Raji (cell line): ENCODE measurements around the gene TP63.

Experiments used
- POLR2A ChIP-seq: IDR thresholded peaks from 2 replicates; pipeline ENCODE4 v1.6.1; 2011; ENCODE audit warnings: low read depth, low read length, control low read depth; ENCODE audit not compliant: insufficient read depth

The TP63 gene

GRCh38 chr3:189724356-189724755, 93.2 kb downstream of the TP63 start:
- no peak for TF ChIP-seq POLR2A

DNA sequence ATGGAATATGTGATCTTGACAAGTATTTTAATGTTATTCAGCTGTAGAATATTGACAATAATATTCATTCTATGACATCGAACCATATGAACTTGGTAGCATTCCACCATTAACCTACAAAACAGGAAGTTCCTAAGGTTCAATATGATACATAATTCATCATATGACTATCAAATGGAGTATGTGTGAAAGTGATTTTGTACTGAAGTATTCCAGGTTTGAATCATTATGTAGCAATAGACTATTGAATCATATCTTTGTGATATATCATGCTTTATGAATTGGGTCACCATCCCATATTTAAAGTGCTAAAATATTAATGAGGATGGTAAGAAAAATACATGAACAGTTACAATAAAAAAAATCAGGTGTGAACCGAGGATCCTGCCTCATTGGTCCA, 95.1 kb downstream of the TP63 start:
- no peak for TF ChIP-seq POLR2A

GRCh38 chr3:189727158-189727557, 96.0 kb downstream of the TP63 start:
- no peak for TF ChIP-seq POLR2A

DNA sequence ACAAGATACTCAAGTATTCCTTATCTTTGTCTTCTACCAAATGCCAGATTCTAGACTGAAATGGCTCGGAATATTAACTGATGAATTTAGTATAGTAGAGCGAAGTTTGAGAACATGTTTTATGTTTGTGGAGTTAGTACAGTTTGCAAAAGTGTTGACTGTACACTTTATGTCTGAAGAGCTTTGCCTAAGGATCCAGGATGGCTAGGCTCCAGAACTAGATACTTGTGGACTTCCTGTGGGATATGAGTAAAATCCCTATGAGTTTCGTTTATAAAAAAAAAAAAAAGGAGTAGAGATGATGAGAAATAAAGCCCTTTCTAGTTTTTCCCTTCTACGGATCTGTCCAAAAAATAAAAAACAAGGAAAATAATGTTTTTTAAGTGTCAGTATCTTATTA, 96.7 kb downstream of the TP63 start:
- no peak for TF ChIP-seq POLR2A

DNA sequence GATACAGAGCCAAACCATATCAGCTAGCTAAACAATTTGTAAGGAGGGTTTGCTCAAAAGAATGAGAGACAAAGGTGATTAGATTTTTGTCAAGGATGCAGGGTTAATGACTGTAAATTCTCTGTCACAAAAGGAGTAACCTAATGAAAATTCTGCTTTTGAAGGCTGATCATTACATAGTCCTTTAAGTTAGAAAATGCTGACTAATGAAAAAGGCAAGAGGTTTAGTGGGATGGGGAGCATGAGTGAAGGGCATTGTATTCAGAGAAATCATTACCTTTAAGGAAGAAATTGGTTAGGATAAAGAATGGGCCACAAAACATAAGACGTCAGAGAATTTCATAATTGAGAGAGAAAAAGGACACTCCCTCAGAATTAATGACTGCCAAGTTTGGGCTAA, 97.7 kb downstream of the TP63 start:
- no peak for TF ChIP-seq POLR2A

DNA sequence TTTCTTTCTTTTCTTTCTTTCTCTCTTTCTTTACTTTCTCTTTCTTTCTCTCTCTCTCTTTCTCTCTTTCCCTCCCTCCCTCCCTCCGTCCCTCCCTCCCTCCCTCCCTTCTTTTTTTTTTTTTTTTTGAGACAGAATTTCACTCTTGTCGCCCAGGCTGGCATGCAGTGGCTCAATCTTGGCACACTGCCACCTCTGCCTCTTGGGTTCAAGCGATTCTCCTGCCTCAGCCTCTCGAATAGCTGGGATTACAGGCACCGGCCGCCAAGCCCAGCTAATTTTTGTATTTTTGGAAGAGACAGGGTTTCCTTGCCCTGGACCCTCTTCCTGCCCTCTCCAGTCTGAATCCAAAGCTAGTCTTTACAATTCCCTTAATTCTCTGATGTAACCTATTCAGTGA, 102.9 kb downstream of the TP63 start:
- TF ChIP-seq POLR2A: no peak

- no peak for TF ChIP-seq POLR2A
These were observed 104.7 kb downstream of the TP63 start for GRCh38 chr3:189735913-189736312.

- TF ChIP-seq POLR2A: no peak
These were observed 105.9 kb downstream of the TP63 start for GRCh38 chr3:189737071-189737470.

GRCh38 chr3:189737619-189738018, 106.4 kb downstream of the TP63 start:
- TF ChIP-seq POLR2A: no peak

DNA sequence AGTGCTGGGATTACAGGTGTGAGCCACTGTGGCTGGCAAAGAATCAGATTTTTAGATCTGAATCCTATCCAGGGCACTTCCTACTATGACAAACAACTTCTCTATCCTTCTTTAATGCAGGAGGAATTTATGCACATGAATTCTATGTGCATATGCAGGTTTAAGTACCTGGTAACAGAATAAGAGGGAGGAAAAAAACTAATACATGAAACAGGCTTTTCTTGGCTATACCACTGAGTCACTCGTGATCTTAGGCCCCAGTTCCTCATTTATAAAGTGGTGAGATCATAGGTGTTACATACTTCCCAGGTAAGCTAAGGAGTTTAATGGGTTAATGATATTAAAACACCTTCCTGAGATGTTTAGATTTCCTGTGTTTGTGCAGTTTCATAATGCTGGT, 108.2 kb downstream of the TP63 start:
- no peak for TF ChIP-seq POLR2A

DNA sequence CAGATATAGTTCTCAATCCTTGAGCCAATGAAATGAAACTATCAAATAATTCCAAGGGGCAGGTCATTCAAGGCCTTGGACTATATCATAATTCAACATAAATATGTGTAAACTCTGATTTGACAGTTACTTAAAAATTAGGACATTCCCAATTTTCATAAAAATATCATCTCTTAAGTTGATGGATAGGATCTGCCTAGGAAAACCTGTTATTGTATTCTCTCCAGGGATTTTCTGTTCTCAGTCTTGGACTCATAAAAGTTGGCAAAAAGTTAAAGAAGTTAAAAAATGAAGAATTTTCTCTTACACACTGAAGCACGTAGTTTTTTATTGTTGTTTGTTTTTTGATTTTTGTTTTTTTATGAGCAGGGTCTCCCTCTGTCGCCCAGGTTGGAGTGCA, 109.0 kb downstream of the TP63 start:
- no peak for TF ChIP-seq POLR2A

DNA sequence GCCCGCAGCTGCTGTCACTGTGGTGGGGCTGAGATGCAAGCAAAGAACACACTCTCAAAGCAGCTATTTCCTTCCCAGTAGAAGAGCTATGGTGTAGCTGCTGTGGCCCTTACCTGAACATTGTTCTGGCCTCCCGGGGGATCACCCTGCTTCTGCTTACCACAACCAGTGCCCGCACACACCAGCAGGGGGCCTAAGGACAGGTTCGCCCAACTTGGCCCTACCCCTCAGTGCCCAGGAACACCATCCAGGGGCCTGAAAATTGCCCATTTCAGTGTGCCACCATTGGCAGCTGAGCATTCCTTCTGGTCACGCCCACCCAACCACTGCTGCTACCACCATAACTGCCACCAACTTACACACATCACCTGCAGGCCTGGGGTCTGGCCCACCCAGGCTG, 113.0 kb downstream of the TP63 start:
- TF ChIP-seq POLR2A: no peak

GRCh38 chr3:189745622-189746021, 114.4 kb downstream of the TP63 start:
- TF ChIP-seq POLR2A: no peak

DNA sequence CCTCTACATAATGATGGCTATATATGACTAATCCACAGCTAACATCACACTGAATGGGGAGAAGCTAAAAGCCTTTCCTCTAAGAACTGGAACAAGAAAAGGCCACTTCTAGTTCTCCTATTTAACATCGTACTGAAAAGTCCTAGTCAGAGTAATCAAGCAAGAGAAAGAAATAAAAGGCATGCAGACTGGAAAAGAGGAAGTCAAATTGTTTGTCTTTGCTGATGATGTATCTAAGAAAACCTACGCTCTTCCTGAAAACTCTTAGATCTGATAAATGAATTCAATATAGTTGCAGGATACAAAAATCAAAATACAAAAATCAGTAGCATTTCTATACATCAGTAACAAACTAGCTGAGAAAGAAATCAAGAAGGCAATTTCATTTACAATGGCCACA, 116.9 kb downstream of the TP63 start:
- TF ChIP-seq POLR2A: no peak

DNA sequence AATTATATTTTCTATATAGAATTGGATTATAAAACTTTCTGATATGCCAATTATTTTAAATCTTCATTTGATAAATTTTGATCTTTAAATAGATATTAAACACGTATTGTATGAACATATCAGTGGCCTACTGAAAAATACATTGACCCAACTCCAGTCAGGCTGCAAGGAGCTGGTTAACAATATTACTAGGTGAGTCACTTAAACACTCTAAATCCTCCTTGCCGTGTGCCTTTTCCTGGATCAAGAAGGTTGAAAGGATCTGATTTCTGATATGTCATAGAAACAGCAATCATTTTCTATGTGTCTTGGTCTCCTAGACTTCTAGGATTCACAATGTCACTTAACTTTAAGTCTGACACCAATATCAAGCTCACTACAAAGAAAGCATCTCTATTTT, 123.2 kb downstream of the TP63 start:
- TF ChIP-seq POLR2A: no peak

- no peak for TF ChIP-seq POLR2A
These were observed 125.4 kb downstream of the TP63 start for GRCh38 chr3:189756582-189757078.

GRCh38 chr3:189758186-189758585, 127.0 kb downstream of the TP63 start:
- no peak for TF ChIP-seq POLR2A

- TF ChIP-seq POLR2A: no peak
These were observed 135.2 kb downstream of the TP63 start for GRCh38 chr3:189766416-189766815.
